Natural killer cell (primary cell): ENCODE measurements around the gene UNCX. TPM values are rescaled to one million over a fixed set of nuclear protein-coding genes. Genes with fewer than 3 reads are reported as not detected.

Experiments
- ATAC-seq, 3 donors: fragments of 150-1000 bp in 2 of 3; fragments of 200-7000 bp in 1 of 3; cut with Tn5 transposase; 1 replicate in 1 of 3; 2 replicates in 2 of 3; pipeline ENCODE4 v1.10.0; 2021; ENCODE audit warnings: mild to moderate bottlenecking in 2 of 3, moderate library complexity in 2 of 3
- DNase-seq, 2 donors: peaks; one replicate each; pipeline versions ENCODE4 v3.0.0 to v3.0.0-alpha.2; 2013 to 2021; ENCODE audit warnings: mixed read lengths in 1 of 2
- H3K27ac ChIP-seq: one replicate; pipeline ENCODE4 v1.5.1; 2013; ENCODE audit warnings: mild to moderate bottlenecking, low read length
- H3K27me3 ChIP-seq: one replicate; pipeline ENCODE4 v1.6.1; 2013; ENCODE audit warnings: low read length; ENCODE audit not compliant: control insufficient read depth, insufficient read depth
- H3K36me3 ChIP-seq: one replicate; pipeline ENCODE4 v1.6.1; 2013; ENCODE audit warnings: low read length; ENCODE audit not compliant: control insufficient read depth, insufficient read depth
- H3K4me1 ChIP-seq: one replicate; pipeline ENCODE4 v1.6.1; 2013; ENCODE audit warnings: low read length; ENCODE audit not compliant: control insufficient read depth, insufficient read depth
- H3K4me3 ChIP-seq: one replicate; pipeline ENCODE4 v1.5.1; 2013; ENCODE audit warnings: low read length
- H3K9me3 ChIP-seq: one replicate; pipeline ENCODE4 v1.6.1; 2013; ENCODE audit warnings: low read length; ENCODE audit not compliant: control insufficient read depth, insufficient read depth
- H3K27ac Mint-ChIP-seq, 2 donors: one replicate each; pipeline ENCODE4 v1.8.0; 2022; ENCODE audit warnings: mild to moderate bottlenecking in 2 of 2, mixed read lengths in 2 of 2, moderate library complexity in 1 of 2
- H3K27me3 Mint-ChIP-seq, 2 donors: one replicate each; pipeline ENCODE4 v1.8.0; 2022; ENCODE audit warnings: low read depth in 2 of 2, mixed read lengths in 2 of 2
- H3K36me3 Mint-ChIP-seq: one replicate; pipeline ENCODE4 v1.8.0; 2022; ENCODE audit warnings: mixed read lengths
- H3K4me1 Mint-ChIP-seq, 2 donors: one replicate each; pipeline ENCODE4 v1.8.0; 2022; ENCODE audit warnings: mixed read lengths in 2 of 2
- H3K4me3 Mint-ChIP-seq: one replicate; pipeline ENCODE4 v1.8.0; 2022; ENCODE audit warnings: mild to moderate bottlenecking, moderate library complexity, mixed read lengths
- H3K9me3 Mint-ChIP-seq, 2 donors: one replicate each; pipeline ENCODE4 v1.8.0; 2022; ENCODE audit warnings: mixed read lengths in 2 of 2
- WGBS: methylation state at CpG from one replicate; pipeline ENCODE4 v1.1.7; 2013; ENCODE audit warnings: missing lambda C conversion rate; ENCODE audit not compliant: insufficient coverage; 5-methylcytosine and 5-hydroxymethylcytosine counted together
- intact Hi-C: fragments of 100-400 bp; cut with micrococcal nuclease; formaldehyde crosslinking; loops from one replicate; pipeline ENCODE4 v1.14.2; 2022
- total RNA-seq, 4 donors: library from RNA; stranded (reverse); fragments of 120-200 nt in 1 of 4; gene quantifications; one replicate each; pipeline versions ENCODE4 v1.2.3 to v1.2.4, GENCODE V29; 2013 to 2022
- TF ChIP-seq, protein P1 (sequence below): fragments of 200-600 bp; IDR thresholded peaks from one replicate; pipeline ENCODE4 v1.8.0; 2022; ENCODE audit warnings: antibody characterized with exemption

Gene UNCX
- total RNA-seq, 3 donors from 2014 or later (not counting 1 experiment from before 2014, with no cell fraction given), result not detected

DNA sequence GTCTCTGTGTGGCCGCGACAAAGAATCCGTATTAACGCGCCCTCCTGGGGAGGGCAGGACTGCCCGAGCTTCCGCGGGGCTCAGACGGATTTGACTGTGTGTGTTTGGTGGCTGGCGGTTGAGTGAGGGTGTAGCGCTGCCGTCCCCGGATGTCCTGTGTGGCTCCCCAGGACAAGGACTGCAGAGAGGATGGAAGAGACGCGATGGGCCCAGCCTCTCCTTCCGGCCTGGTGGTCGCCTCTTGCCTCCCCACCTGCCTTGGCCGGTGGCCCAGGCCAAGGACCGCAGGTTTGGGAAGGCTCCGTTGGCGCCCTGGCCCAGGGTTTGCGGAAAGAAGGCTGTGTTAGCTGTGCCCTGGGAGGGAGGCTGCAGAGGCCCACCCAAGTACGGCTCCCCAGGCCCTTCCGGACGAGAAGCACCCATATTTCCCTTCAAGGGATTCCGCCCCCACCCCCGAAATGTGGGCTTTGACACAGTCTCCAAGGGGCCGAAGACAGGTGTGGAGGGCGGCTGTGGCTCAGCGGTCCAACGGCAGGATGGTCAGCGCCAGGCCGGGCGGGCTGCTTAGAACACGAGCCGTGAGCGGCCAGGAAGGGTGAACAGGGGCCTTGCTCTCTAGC lies 2.3 kb downstream of the UNCX start:
- Histone ChIP-seq H3K27me3 (peaks cover 57% of the 10 kb centered on the region), H3K4me3 (no peak overlapping the region), H3K4me1 (peaks cover 31% of the 10 kb centered on the region), H3K9me3 (peaks cover 3% of the 10 kb centered on the region), H3K36me3 (no peaks in the 10 kb centered on the region), H3K27ac (no peak overlapping the region)
- peak in 1 of 2 donors; percentile 46 for DNase-seq
- peaks cover 37 to 45% of the 10 kb centered on the region in 2 donors for H3K27me3 Mint-ChIP-seq
- H3K36me3 Mint-ChIP-seq, result no peaks in the 10 kb centered on the region
- peaks cover 19 to 24% of the 10 kb centered on the region in 2 donors for H3K4me1 Mint-ChIP-seq
- TF ChIP-seq, protein P1, sequence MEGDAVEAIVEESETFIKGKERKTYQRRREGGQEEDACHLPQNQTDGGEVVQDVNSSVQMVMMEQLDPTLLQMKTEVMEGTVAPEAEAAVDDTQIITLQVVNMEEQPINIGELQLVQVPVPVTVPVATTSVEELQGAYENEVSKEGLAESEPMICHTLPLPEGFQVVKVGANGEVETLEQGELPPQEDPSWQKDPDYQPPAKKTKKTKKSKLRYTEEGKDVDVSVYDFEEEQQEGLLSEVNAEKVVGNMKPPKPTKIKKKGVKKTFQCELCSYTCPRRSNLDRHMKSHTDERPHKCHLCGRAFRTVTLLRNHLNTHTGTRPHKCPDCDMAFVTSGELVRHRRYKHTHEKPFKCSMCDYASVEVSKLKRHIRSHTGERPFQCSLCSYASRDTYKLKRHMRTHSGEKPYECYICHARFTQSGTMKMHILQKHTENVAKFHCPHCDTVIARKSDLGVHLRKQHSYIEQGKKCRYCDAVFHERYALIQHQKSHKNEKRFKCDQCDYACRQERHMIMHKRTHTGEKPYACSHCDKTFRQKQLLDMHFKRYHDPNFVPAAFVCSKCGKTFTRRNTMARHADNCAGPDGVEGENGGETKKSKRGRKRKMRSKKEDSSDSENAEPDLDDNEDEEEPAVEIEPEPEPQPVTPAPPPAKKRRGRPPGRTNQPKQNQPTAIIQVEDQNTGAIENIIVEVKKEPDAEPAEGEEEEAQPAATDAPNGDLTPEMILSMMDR, result no peak
- H3K4me3 Mint-ChIP-seq, result peak overlapping the region; percentile 78
- H3K9me3 Mint-ChIP-seq, result no peaks in the 10 kb centered on the region
- peak; percentile 39 to 78 (median 78) for ATAC-seq
- intact Hi-C loops, result no loop called here
- H3K27ac Mint-ChIP-seq, result peak overlapping the region; percentile 29 to 52
- WGBS, result 6% methylated on average over 37 of the region's 37 CpGs

DNA sequence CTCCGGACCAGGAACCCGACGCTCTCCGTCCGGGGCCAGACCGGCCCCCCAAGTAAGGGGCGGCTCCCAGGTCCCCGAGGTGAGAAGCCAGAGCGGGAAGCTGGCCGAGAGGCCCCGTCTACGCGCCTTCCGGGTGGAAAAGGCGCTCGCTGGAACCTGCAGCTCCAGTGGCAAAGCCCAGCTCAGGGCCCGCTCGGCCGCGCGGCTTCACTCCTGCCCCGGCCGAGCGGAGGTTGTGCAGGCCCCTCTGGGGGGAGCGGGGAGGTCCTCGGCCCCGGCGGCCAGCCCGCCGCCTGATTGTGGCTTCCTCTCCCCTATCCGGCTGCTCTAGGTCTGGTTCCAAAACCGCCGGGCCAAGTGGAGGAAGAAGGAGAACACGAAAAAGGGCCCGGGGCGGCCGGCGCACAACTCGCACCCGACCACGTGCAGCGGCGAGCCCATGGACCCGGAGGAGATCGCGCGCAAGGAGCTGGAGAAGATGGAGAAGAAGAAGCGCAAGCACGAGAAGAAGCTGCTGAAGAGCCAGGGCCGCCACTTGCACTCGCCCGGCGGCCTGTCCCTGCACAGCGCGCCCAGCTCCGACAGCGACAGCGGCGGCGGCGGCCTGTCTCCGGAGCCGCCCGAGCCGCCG lies 2.9 kb downstream of the UNCX start:
- Histone ChIP-seq H3K4me1 (peaks cover 31% of the 10 kb centered on the region), H3K27ac (no peak overlapping the region), H3K36me3 (no peaks in the 10 kb centered on the region), H3K4me3 (no peak overlapping the region), H3K9me3 (peaks cover 1% of the 10 kb centered on the region), H3K27me3 (peaks cover 59% of the 10 kb centered on the region)
- DNase-seq (no peak), ATAC-seq (peak in 1 of 3 donors; percentile 27)
- peak overlapping the region; percentile 81 for H3K4me3 Mint-ChIP-seq
- no peak overlapping the region for H3K27ac Mint-ChIP-seq
- H3K4me1 Mint-ChIP-seq, result peaks cover 19 to 24% of the 10 kb centered on the region in 2 donors
- no peaks in the 10 kb centered on the region for H3K9me3 Mint-ChIP-seq
- intact Hi-C loops, result no loop called here
- TF ChIP-seq, protein P1, result no peak
- H3K36me3 Mint-ChIP-seq, result no peaks in the 10 kb centered on the region
- 4% methylated on average over 66 of the region's 66 CpGs for WGBS
- H3K27me3 Mint-ChIP-seq, result peaks cover 39 to 48% of the 10 kb centered on the region in 2 donors

DNA sequence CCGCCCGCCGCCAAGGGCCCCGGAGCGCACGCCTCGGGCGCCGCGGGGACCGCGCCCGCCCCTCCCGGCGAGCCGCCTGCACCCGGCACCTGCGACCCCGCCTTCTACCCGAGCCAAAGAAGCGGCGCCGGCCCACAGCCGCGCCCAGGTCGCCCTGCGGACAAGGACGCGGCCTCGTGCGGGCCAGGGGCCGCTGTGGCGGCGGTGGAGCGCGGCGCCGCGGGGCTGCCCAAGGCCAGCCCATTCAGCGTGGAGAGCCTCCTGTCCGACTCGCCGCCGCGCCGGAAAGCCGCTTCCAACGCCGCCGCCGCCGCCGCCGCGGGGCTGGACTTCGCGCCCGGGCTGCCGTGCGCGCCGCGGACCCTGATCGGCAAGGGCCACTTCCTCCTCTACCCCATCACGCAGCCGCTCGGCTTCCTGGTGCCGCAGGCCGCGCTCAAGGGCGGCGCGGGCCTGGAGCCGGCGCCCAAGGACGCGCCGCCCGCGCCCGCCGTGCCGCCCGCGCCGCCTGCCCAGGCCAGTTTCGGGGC lies 3.5 kb downstream of the UNCX start:
- Histone ChIP-seq H3K4me3 (no peak overlapping the region), H3K27ac (no peak overlapping the region), H3K9me3 (no peaks in the 10 kb centered on the region), H3K27me3 (peaks cover 60% of the 10 kb centered on the region), H3K36me3 (no peaks in the 10 kb centered on the region), H3K4me1 (peaks cover 31% of the 10 kb centered on the region)
- Mint-ChIP-seq H3K4me3 (no peak overlapping the region), H3K27ac (no peak overlapping the region), H3K27me3 (peaks cover 43 to 50% of the 10 kb centered on the region in 2 donors), H3K36me3 (no peaks in the 10 kb centered on the region), H3K4me1 (peaks cover 19 to 24% of the 10 kb centered on the region in 2 donors), H3K9me3 (no peaks in the 10 kb centered on the region)
- DNase-seq, result no peak
- intact Hi-C loops, result no loop called here
- peak in 1 of 3 donors; percentile 22 for ATAC-seq
- TF ChIP-seq, protein P1, result no peak
- 4% methylated on average over 87 of the region's 87 CpGs for WGBS
